NCI-H2196 (cell line): ENCODE data around the gene NTN3.
A peak's percentile ranks its signal among the peaks of the same experiment; 100 is the strongest.

Source experiments
- DNase-seq: peaks from one replicate; lab custom pipeline; 2025; ENCODE audit not compliant: unreplicated experiment; lab: John Stamatoyannopoulos, UW

Gene NTN3

GRCh38 chr16:2465653-2466415, 5.3 kb upstream of the NTN3 start:
- no peak for DNase-seq

GRCh38 chr16:2466667-2467527, 4.2 kb upstream of the NTN3 start:
- DNase-seq: no peak

DNA sequence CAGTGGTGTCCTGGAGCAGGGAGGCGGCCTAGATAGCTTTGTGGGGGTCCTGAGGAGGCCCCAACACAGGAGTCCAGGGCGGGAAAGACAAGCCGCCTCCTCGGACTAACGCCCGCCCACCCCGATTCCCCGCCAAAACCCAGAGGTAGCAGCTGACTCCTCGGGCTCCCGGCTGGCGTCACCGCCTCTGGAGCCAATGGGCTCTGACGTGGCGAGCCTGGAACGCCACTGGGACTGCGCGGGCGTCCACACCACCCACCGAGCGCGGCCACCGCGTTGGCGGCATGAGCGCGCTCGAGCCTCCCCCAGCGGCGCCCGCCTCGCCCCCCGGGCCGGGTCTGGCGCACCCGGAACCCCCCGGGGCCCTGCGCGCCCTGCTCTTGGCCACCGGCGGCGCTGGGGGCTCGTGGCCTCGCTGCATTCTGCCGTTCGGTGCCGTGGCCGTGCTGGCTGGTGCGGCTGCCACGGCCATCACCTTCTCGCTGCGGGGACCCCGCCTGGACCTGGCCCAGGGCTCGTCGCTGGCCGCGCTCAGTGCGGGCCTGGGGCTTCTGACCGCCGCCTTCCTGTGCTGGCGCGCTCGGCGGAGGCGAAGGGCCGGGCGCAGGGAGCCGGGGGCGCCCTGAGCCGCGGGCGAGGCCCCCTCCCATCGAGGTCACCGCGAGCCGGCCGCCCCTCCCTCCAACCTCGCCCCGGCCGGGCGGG, 3.4 kb upstream of the NTN3 start:
- peak; percentile 94 for DNase-seq

- peak; percentile 63 for DNase-seq
Measured at GRCh38 chr16:2468233-2468724, 2.8 kb upstream of the NTN3 start.

DNA sequence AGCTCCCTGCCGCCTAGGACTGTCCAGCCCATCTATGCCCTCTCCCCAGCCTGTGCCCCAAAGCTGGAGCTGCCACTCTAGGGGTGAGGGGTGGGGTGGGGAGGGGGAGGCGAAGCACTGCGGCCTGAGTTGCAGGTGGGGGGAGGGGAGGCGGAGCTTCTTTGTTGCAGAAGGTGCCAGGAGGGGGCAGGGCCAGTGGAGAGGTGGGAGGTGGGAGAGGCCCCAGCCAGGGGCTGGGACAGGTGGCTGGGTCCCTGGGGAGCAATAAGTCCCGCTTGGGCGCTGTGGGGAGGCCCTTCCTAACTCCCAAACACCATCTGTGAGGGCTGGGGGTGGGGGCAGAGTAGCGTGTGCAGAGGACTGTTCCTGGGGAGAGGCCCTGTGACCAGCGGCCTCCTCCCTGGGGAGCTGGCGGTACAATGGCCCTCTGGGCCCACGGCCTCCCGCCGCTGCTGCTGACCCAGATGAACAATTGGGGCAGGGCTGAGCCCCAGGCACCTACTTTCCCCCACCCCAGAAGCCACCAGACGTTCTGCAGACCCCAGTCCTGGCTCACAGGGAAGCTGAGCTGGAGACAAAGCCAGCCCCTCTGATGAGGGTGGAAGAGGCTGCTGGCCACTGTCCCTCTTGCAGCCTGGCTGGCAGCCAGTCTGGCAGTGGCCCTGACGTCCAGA, 2.2 kb upstream of the NTN3 start:
- peak; percentile 81 for DNase-seq

DNA sequence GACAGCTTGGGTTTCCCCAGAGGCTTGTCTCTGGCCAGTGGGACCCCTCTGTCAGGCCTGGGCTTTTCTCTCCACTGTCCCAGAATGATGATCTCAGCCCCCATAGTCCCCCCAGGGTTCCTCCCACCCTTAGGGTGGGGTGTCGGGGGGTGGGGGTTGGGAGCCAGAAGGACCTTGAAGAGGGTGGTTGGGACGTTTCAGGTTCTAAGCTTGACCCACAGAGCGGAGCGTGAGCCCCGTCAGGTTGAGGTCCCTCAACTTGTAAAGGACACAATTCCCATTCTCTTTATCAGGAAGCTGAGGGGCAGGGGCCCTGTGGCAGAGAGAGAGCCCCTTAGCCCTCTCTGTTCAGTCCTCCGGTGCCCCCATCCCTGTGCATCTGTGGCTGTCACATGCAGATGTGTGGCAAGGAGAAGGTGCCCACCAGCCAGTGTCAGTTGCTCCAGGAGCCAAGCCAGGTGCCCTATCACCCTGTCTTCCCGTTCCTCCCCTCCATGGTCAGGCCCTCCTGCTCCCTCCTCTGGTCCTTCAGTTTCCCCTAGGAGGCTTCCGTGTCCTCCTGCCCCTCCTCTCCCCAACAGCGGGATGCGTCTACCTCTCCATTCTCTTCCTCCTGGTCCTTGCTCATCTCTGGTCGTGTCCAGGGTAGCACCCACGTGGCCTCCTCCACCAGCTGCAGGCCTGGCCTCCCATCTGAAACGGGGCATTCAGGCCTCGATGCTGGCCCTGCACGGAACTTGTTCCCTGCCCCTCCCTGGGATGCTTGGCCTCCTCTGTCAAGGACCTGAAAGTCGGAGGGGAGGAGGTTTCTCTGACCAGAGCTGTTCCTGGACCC, 1.5 kb upstream of the NTN3 start:
- no peak for DNase-seq

GRCh38 chr16:2470234-2470601, 879 bp upstream of the NTN3 start:
- DNase-seq: no peak

- peak; percentile 33 for DNase-seq
Measured at GRCh38 chr16:2470603-2471015, 488 bp upstream of the NTN3 start.

DNA sequence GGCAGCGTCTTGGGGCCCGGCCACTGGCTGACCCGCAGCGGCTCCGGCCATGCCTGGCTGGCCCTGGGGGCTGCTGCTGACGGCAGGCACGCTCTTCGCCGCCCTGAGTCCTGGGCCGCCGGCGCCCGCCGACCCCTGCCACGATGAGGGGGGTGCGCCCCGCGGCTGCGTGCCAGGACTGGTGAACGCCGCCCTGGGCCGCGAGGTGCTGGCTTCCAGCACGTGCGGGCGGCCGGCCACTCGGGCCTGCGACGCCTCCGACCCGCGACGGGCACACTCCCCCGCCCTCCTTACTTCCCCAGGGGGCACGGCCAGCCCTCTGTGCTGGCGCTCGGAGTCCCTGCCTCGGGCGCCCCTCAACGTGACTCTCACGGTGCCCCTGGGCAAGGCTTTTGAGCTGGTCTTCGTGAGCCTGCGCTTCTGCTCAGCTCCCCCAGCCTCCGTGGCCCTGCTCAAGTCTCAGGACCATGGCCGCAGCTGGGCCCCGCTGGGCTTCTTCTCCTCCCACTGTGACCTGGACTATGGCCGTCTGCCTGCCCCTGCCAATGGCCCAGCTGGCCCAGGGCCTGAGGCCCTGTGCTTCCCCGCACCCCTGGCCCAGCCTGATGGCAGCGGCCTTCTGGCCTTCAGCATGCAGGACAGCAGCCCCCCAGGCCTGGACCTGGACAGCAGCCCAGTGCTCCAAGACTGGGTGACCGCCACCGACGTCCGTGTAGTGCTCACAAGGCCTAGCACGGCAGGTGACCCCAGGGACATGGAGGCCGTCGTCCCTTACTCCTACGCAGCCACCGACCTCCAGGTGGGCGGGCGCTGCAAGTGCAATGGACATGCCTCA, 773 bp downstream of the NTN3 start:
- no peak for DNase-seq

GRCh38 chr16:2472488-2472864, 1.4 kb downstream of the NTN3 start:
- no peak for DNase-seq

DNA sequence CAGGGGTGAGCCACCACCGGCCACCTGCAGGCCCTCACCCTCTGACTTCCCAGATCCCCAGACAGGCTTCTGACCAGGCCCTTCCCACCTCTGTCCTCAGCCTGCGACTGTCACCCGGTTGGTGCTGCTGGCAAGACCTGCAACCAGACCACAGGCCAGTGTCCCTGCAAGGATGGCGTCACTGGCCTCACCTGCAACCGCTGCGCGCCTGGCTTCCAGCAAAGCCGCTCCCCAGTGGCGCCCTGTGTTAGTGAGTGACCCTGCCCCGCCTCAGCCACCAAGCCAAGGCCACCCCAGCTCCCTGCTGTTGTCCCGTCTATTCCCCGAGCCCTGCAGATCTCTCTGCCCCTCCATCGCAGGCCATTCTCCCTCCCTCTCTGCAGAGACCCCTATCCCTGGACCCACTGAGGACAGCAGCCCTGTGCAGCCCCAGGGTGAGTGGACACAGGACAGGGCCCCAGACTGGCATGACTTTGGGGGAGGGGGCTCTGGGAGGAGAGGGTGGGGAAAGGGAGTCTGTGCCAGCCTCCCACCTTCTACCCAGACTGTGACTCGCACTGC, 1.9 kb downstream of the NTN3 start:
- no peak for DNase-seq

DNA sequence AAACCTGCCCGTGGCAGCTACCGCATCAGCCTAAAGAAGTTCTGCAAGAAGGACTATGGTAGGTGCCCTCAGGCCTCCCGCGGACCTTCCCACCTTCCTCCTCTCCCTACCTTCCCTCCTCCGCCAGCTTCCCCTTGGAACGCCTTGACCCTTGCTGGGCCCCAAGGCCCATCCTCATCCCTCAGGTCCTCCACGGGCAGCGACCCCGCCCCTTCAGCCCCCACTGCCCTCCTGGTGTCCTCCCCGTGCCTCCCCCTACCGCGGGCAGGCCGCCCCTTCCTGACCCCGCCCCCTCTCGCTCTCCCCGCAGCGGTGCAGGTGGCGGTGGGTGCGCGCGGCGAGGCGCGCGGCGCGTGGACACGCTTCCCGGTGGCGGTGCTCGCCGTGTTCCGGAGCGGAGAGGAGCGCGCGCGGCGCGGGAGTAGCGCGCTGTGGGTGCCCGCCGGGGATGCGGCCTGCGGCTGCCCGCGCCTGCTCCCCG, 2.4 kb downstream of the NTN3 start:
- peak; percentile 34 for DNase-seq

GRCh38 chr16:2473999-2474876, 3.1 kb downstream of the NTN3 start:
- peak; percentile 51 for DNase-seq

GRCh38 chr16:2474877-2475412, 3.8 kb downstream of the NTN3 start, which contains the start of gene TBC1D24:
Gene TBC1D24, plus strand, starts transcription at chr16:2475127. Its CDS starts 21,022 bp downstream, at chr16:2496149.
- peak; percentile 89 for DNase-seq

GRCh38 chr16:2475413-2476344, 4.6 kb downstream of the NTN3 start:
- DNase-seq: peak; percentile 21

DNA sequence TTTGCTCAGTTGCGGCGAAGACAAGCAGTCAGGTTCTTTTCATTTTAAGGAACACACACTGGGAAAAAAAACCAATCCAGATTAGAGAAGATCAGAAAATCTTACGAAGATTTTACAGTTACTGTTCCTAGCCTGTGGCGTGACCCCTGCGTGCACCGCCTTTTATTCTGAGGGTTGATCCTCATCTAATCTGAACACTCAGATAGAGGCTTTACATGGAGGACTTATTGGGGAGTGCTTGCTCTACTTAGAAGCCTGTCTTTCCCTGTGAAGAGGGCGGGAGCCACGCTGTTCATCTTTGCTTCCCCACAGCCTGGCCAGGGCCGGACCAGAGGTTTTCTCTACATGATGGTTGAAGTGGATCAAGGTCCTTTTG, 5.2 kb downstream of the NTN3 start:
- DNase-seq: no peak
